Tibial artery (tissue), 4 donors: ENCODE measurements around the gene SAPCD1.

Experiments
- DNase-seq, 2 donors: peaks; one replicate each; pipeline ENCODE4 v3.0.0-alpha.2; 2019
- H3K27ac ChIP-seq, 2 donors: fragments of 200-600 bp; sonication (generic) in 1 of 2; 1 replicate in 1 of 2; 2 replicates in 1 of 2; pipeline ENCODE4 v1.5.1; 2018 to 2019; ENCODE audit warnings: mild to moderate bottlenecking in 1 of 2
- H3K27me3 ChIP-seq, 2 donors: fragments of 200-600 bp; sonication (generic) in 1 of 2; one replicate each; pipeline versions ENCODE4 v1.5.1 to v1.6.0; 2016 to 2019
- H3K36me3 ChIP-seq, 3 donors: fragments of 200-600 bp; sonication (generic) in 2 of 3; one replicate each; pipeline ENCODE4 v1.5.1; 2016 to 2019; ENCODE audit warnings: mild to moderate bottlenecking in 2 of 3
- H3K4me1 ChIP-seq, 4 donors: fragments of 200-600 bp; sonication (generic) in 2 of 4; 1 replicate in 3 of 4; 2 replicates in 1 of 4; pipeline ENCODE4 v1.5.1; 2016 to 2019
- H3K4me3 ChIP-seq, 2 donors: fragments of 200-600 bp; sonication (generic) in 1 of 2; 1 replicate in 1 of 2; 2 replicates in 1 of 2; pipeline ENCODE4 v1.5.1; 2018 to 2019; ENCODE audit warnings: mild to moderate bottlenecking in 2 of 2
- H3K9me3 ChIP-seq, 3 donors: fragments of 200-600 bp; sonication (generic) in 1 of 3; one replicate each; pipeline ENCODE4 v1.5.1; 2016 to 2019
- intact Hi-C: fragments of 100-400 bp; cut with DNase I; formaldehyde crosslinking; loops from one replicate; pipeline ENCODE4 v1.15.0; 2023; ENCODE audit warnings: low total_unique reads
- TF ChIP-seq, protein P1 (sequence below), 2 experiments: fragments of 200-600 bp in 1 of 2; fragments of 450-650 bp in 1 of 2; IDR thresholded peaks; one replicate each; pipeline ENCODE4 v1.5.1; 2017 to 2019; ENCODE audit warnings: antibody characterized with exemption in 2 of 2, mild to moderate bottlenecking in 1 of 2, moderate library complexity in 1 of 2

The SAPCD1 gene

GRCh38 chr6:31761343-31761742, 1.1 kb upstream of the SAPCD1 start:
- Histone ChIP-seq H3K4me3 (no peak overlapping the region), H3K4me1 (peaks cover 0 to 4% (median 2%) of the 10 kb centered on the region in 4 donors), H3K27me3 (peaks cover 0 to 10% of the 10 kb centered on the region in 2 donors), H3K27ac (no peak overlapping the region), H3K9me3 (no peaks in the 10 kb centered on the region), H3K36me3 (peaks cover 0 to 19% (median 0%) of the 10 kb centered on the region in 3 donors)
- intact Hi-C loops = no loop called here
- TF ChIP-seq, protein P1, sequence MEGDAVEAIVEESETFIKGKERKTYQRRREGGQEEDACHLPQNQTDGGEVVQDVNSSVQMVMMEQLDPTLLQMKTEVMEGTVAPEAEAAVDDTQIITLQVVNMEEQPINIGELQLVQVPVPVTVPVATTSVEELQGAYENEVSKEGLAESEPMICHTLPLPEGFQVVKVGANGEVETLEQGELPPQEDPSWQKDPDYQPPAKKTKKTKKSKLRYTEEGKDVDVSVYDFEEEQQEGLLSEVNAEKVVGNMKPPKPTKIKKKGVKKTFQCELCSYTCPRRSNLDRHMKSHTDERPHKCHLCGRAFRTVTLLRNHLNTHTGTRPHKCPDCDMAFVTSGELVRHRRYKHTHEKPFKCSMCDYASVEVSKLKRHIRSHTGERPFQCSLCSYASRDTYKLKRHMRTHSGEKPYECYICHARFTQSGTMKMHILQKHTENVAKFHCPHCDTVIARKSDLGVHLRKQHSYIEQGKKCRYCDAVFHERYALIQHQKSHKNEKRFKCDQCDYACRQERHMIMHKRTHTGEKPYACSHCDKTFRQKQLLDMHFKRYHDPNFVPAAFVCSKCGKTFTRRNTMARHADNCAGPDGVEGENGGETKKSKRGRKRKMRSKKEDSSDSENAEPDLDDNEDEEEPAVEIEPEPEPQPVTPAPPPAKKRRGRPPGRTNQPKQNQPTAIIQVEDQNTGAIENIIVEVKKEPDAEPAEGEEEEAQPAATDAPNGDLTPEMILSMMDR (IDR thresholded peaks at IDR 0.05) = no peak
- DNase-seq = no peak

DNA sequence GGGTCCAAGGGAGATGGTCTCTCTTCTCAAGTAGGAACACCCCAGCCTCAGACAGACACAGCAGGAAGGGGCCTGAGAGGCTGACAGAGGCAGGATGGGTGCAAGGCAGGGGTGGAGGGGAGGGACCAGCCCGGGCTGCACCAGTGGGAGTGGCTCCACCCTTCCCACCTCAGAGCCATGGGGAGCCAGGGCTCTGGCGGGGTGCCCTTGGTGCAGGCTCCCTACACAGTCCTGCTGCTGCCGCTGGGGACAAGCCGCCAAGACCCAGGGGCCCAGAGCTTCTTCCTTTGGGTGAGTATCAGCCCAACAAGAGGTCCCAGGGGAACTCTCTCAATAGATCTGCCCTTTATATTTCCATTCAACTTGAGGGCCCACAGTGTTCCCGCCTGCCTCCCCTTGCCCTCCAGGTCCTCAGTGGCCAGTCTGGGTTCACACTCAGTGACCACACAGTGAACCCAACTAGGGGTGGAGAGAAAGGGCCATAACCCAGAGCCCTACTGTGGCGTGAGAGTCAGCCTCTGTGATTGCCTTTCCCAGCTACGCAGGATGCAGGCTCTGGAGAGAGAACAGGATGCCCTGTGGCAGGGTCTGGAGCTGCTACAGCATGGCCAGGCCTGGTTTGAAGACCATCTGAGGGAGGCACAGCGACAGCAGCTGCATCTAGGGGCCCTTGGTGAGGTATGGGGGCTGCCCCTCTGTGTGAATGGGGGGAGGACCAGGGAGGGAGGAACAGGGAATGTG, 592 bp downstream of the SAPCD1 start:
- TF ChIP-seq, protein P1 (IDR thresholded peaks at IDR 0.05) = no peak
- Histone ChIP-seq H3K9me3 (no peaks in the 10 kb centered on the region), H3K36me3 (peaks cover 0 to 19% (median 0%) of the 10 kb centered on the region in 3 donors), H3K4me3 (no peak overlapping the region), H3K4me1 (peaks cover 0 to 7% (median 3%) of the 10 kb centered on the region in 4 donors), H3K27me3 (peaks cover 0 to 12% of the 10 kb centered on the region in 2 donors), H3K27ac (no peak overlapping the region)
- intact Hi-C loops = no loop called here
- no peak for DNase-seq

- H3K36me3 ChIP-seq = peaks cover 0 to 19% (median 0%) of the 10 kb centered on the region in 3 donors
- TF ChIP-seq, protein P1 (IDR thresholded peaks at IDR 0.05) = no peak
- DNase-seq = no peak
- H3K27ac ChIP-seq = no peak overlapping the region
- no peaks in the 10 kb centered on the region for H3K9me3 ChIP-seq
- intact Hi-C loops = no loop called here
- no peak overlapping the region for H3K4me3 ChIP-seq
- H3K4me1 ChIP-seq = peaks cover 0 to 7% (median 3%) of the 10 kb centered on the region in 4 donors
- peaks cover 0 to 12% of the 10 kb centered on the region in 2 donors for H3K27me3 ChIP-seq
Measured at GRCh38 chr6:31763619-31763940, 1.1 kb downstream of the SAPCD1 start.

DNA sequence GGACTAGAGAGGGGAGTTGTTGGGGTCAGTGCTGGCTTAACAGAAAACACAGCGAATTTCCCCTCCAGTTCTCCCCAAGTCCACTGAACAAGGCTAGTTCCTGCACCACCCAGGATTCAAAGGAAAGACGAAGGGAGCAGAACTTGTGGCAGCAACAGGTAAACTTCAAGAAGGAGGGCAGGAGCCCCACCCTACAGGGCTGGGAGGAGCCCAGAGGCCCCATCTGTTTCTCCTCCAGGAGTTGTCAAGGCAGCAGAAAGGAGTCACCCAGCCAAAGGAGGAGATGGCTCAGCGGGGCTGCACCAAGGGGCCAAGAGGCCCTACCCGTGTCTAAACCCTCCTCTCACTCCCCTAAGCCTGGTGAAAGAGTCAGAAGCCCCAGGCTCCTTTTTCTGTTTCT, 1.7 kb downstream of the SAPCD1 start:
- H3K27me3 ChIP-seq = peaks cover 0 to 12% of the 10 kb centered on the region in 2 donors
- H3K4me1 ChIP-seq = peaks cover 0 to 7% (median 3%) of the 10 kb centered on the region in 4 donors
- intact Hi-C loops = no loop called here
- H3K9me3 ChIP-seq = no peaks in the 10 kb centered on the region
- peaks cover 0 to 19% (median 0%) of the 10 kb centered on the region in 3 donors for H3K36me3 ChIP-seq
- no peak for DNase-seq
- TF ChIP-seq, protein P1 (IDR thresholded peaks at IDR 0.05) = no peak
- no peak overlapping the region for H3K27ac ChIP-seq
- no peak overlapping the region for H3K4me3 ChIP-seq

DNA sequence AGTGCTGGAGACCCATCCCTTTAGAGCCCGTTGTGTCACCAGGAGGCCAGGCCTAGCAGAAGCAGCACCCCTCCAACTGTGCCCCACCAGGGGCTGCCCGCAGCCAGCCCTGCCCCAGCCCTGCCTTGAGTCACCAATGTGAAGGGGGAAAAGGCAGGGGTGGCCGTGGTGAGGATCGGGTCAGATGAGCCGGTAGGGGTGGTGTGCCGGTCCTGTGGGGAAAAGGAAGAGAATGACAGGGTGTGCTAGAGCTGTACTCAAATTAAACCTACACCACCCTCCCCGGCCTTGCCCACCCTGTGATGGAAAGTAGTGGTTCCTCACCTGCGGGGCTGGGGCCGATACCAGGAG, 3.1 kb downstream of the SAPCD1 start:
- H3K36me3 ChIP-seq = peaks cover 0 to 7% (median 0%) of the 10 kb centered on the region in 3 donors
- H3K9me3 ChIP-seq = no peaks in the 10 kb centered on the region
- TF ChIP-seq, protein P1 (IDR thresholded peaks at IDR 0.05) = no peak
- peaks cover 0 to 7% (median 3%) of the 10 kb centered on the region in 4 donors for H3K4me1 ChIP-seq
- intact Hi-C loops = no loop called here
- peaks cover 0 to 12% of the 10 kb centered on the region in 2 donors for H3K27me3 ChIP-seq
- no peak overlapping the region for H3K27ac ChIP-seq
- no peak overlapping the region for H3K4me3 ChIP-seq
- DNase-seq = no peak
